GM12878 (cell line): ENCODE data around the gene SFMBT1. TPM values are rescaled to one million over a fixed set of nuclear protein-coding genes. Genes with fewer than 3 reads are reported as not detected.

ENCODE experiments used
- ATAC-seq: fragments of 200-7000 bp; cut with Tn5 transposase; 3 replicates; pipeline ENCODE4 v1.9.1; 2020; ENCODE audit warnings: mild to moderate bottlenecking, moderate library complexity
- BruUV-seq: library from RNA; stranded (reverse); fragments of 400-500 nt; replicated peaks from 2 replicates; lab custom pipeline; 2021; lab: Mats Ljungman, UMichigan
- CTCF ChIA-PET: fragments of 300-600 bp; sonication (Branson Sonifier 250); formaldehyde crosslinking; extraction: SDS; loops from one replicate; lab custom pipeline; 2021; ENCODE audit warnings: inconsistent platforms; lab: Yijun Ruan, JAX
- POLR2A ChIA-PET: fragments of 350-600 bp; formaldehyde crosslinking; extraction: SDS; loops from one replicate; lab custom pipeline; 2021; ENCODE audit warnings: inconsistent platforms; lab: Charles Lee
- RAD21 ChIA-PET: fragments of 300-600 bp; sonication (Branson Sonifier 250); formaldehyde crosslinking; loops from one replicate; lab custom pipeline; 2023; ENCODE audit warnings: antibody characterized with exemption; ENCODE audit not compliant: unreplicated experiment; lab: Charles Lee
- SMC1A ChIA-PET: fragments of 300-600 bp; sonication (Branson Sonifier 250); formaldehyde crosslinking; loops from one replicate; lab custom pipeline; 2023; ENCODE audit not compliant: unreplicated experiment, uncharacterized antibody; lab: Charles Lee
- DNase-seq: peaks from one replicate; pipeline ENCODE4 v3.0.0-alpha.2; 2011; ENCODE audit warnings: low read depth, low spot score
- FAIRE-seq: peaks from 3 replicates; lab custom pipeline; 2011; peaks lifted over from hg19 to GRCh38; lab: Jason Lieb, UNC
- H2AFZ ChIP-seq: 2 replicates; pipeline ENCODE4 v1.6.0; 2011; ENCODE audit warnings: low read depth, low read length, control low read depth; ENCODE audit not compliant: control insufficient read depth
- H3K27ac ChIP-seq: 2 replicates; pipeline ENCODE4 v1.5.1; 2011; ENCODE audit warnings: control low read depth; ENCODE audit not compliant: control insufficient read depth, insufficient read depth
- H3K27me3 ChIP-seq, 2 experiments: replicated peaks in 1 of 2; 2 replicates each; pipeline versions ENCODE4 v1.6.0 to v1.6.1; 2011; ENCODE audit warnings: low read length in 1 of 2; ENCODE audit not compliant: control insufficient read depth in 2 of 2, insufficient read depth in 2 of 2
- H3K36me3 ChIP-seq, 2 experiments: 2 replicates each; pipeline ENCODE4 v1.5.1; 2011; ENCODE audit warnings: low read length in 1 of 2; ENCODE audit not compliant: control insufficient read depth in 2 of 2, insufficient read depth in 2 of 2
- H3K4me1 ChIP-seq: 2 replicates; pipeline ENCODE4 v1.6.1; 2011; ENCODE audit warnings: mild to moderate bottlenecking, low read length, moderate library complexity, mixed read lengths; ENCODE audit not compliant: control insufficient read depth, insufficient read depth
- H3K4me2 ChIP-seq: 2 replicates; pipeline ENCODE4 v1.6.0; 2011; ENCODE audit warnings: control low read depth; ENCODE audit not compliant: control insufficient read depth, insufficient read depth
- H3K4me3 ChIP-seq: fragments of 200-600 bp; sonication (generic); 2 replicates; pipeline ENCODE4 v1.5.1; 2016
- H3K79me2 ChIP-seq: 2 replicates; pipeline ENCODE4 v1.6.0; 2011; ENCODE audit warnings: low read length; ENCODE audit not compliant: control insufficient read depth, insufficient read depth
- H3K9ac ChIP-seq: 2 replicates; pipeline ENCODE4 v1.8.0; 2011; ENCODE audit warnings: low read length, control low read depth, mixed read lengths; ENCODE audit not compliant: control insufficient read depth, insufficient read depth
- H3K9me3 ChIP-seq: replicated peaks from 3 replicates; pipeline ENCODE4 v1.5.1; 2011; ENCODE audit warnings: mild to moderate bottlenecking, low read length; ENCODE audit not compliant: control insufficient read depth, insufficient read depth
- H4K20me1 ChIP-seq: 2 replicates; pipeline ENCODE4 v1.6.0; 2011; ENCODE audit not compliant: control insufficient read depth, insufficient read depth
- IKZF2 ChIP-seq, 2 experiments: fragments of 450-650 bp; IDR thresholded peaks; 2 replicates each; pipeline ENCODE4 v1.6.1; 2017; ENCODE audit warnings: mild to moderate bottlenecking in 2 of 2, moderate library complexity in 2 of 2
- IRF3 ChIP-seq: fragments of 450-650 bp; IDR thresholded peaks from 2 replicates; pipeline ENCODE4 v1.6.1; 2014; ENCODE audit warnings: mild to moderate bottlenecking
- SREBF1 ChIP-seq: IDR thresholded peaks from 2 replicates; pipeline ENCODE4 v1.6.1; 2012; ENCODE audit warnings: mild to moderate bottlenecking, low read length
- STAT3 ChIP-seq: IDR thresholded peaks from 2 replicates; pipeline ENCODE4 v1.6.1; 2011; ENCODE audit warnings: low read depth, low read length, improper control_type of control experiment
- TAF1 ChIP-seq: IDR thresholded peaks from 2 replicates; pipeline ENCODE4 v1.6.1; 2011; ENCODE audit warnings: mild to moderate bottlenecking, low read depth, low read length, borderline replicate concordance
- ZNF384 ChIP-seq: IDR thresholded peaks from 2 replicates; pipeline ENCODE4 v1.6.1; 2012; ENCODE audit warnings: low read depth, mild to moderate bottlenecking, low read length, improper control_type of control experiment, borderline replicate concordance
- ZNF592 ChIP-seq: fragments of 450-650 bp; IDR thresholded peaks from 2 replicates; pipeline ENCODE4 v1.6.1; 2017; ENCODE audit warnings: mild to moderate bottlenecking, moderate library complexity
- WGBS: methylation state at CpG from one replicate; pipeline ENCODE4 v1.1.6; 2016; ENCODE audit warnings: low lambda C conversion rate; ENCODE audit not compliant: insufficient replicate concordance, insufficient coverage; ENCODE audit errors: missing lambda C conversion rate; 5-methylcytosine and 5-hydroxymethylcytosine counted together
- in situ Hi-C: fragments of 300-500 bp; cut with MboI; formaldehyde crosslinking; loops from 9 replicates; pipeline ENCODE4 v1.14.3; 2018; ENCODE audit warnings: mixed read lengths
- intact Hi-C: fragments of 100-400 bp; cut with micrococcal nuclease; formaldehyde crosslinking; loops from one replicate; pipeline ENCODE4 v1.14.2; 2022; ENCODE audit not compliant: unreplicated experiment
- polyA plus RNA-seq, 11 experiments: library from polyadenylated mRNA; depleted of rRNA in 4 of 11; unstranded in 6 of 11; stranded (reverse) in 5 of 11; fragments of >200 nt; fragmentation: Nextera tagmentation in 4 of 11; fragmentation: Illumina TruSeq in 1 of 11; extraction: Ambion mirVana in 4 of 11; extraction: Trizol in 1 of 11; gene quantifications; 1 replicate in 1 of 11; 2 replicates in 10 of 11; pipeline versions ENCODE4 v1.2.1 to v1.2.3, GENCODE V29; 2011 to 2016; ENCODE audit warnings: inconsistent platforms in 2 of 11, missing spikeins in 2 of 11, low read depth in 1 of 11
- total RNA-seq, 4 experiments: library from RNA; depleted of rRNA in 3 of 4; stranded (reverse); fragments of >200 nt in 3 of 4; fragmentation: Illumina TruSeq in 1 of 4; extraction: Trizol in 1 of 4; gene quantifications; 2 replicates each; pipeline versions ENCODE4 v1.2.1 to v1.2.3, GENCODE V29; 2013 to 2021

SFMBT1 gene
- total and polyA plus RNA-seq, 10 of the 15 experiments (the other 5 are each of a cell fraction or from before 2014, with no cell fraction given), result 3.2 to 19.5 (median 11.4) TPM

GRCh38 chr3:52907497-52907896 lies 138.4 kb downstream of the SFMBT1 start:
- ChIA-PET POLR2A (interaction anchor here (1.0 to 1.4 kb wide), 2 partner anchors 10 to 78 kb away, joined by 3 read pairs; partner anchors contain the start of gene STIMATE), SMC1A (no interaction called here), CTCF (interaction anchor here (0.6 to 1.5 kb wide), 6 partner anchors 11 to 713 kb away, joined by 3 to 7 read pairs (median 3); no protein-coding TSS in a partner anchor), RAD21 (interaction anchor here (0.6 kb wide), 1 partner anchor 393 kb away, joined by 3 read pairs; no protein-coding TSS in a partner anchor)
- H4K20me1 ChIP-seq, result no peaks in the 10 kb centered on the region
- FAIRE-seq (no peak), DNase-seq (no peak), ATAC-seq (no peak)
- 96% methylated on average over 5 of the region's 5 CpGs for WGBS
- no peak overlapping the region for H3K4me3 ChIP-seq
- TF ChIP-seq ZNF592 (no peak), IKZF2 (IDR thresholded peaks at IDR 0.05) (no peak), IRF3 (no peak), TAF1 (no peak), SREBF1 (no peak), ZNF384 (no peak), STAT3 (no peak)
- intact Hi-C loops, result no loop called here
- no peaks in the 10 kb centered on the region for H3K27me3 ChIP-seq
- no peak overlapping the region for H3K4me2 ChIP-seq
- H3K36me3 ChIP-seq, result peaks cover 0 to 4% of the 10 kb centered on the region in 2 experiments; a peak in 1 of 4 replicates
- H3K4me1 ChIP-seq, result no peaks in the 10 kb centered on the region
- H3K9me3 ChIP-seq, result no peaks in the 10 kb centered on the region
- H2AFZ ChIP-seq, result no peak overlapping the region
- BruUV-seq, result no TSS peak
- no peak overlapping the region for H3K9ac ChIP-seq
- in situ Hi-C loops, result no loop called here
- no peaks in the 10 kb centered on the region for H3K79me2 ChIP-seq
- H3K27ac ChIP-seq, result no peak overlapping the region
